IMR-90 (cell line): ENCODE data around the gene CYP27C1. TPM values are rescaled to one million over a fixed set of nuclear protein-coding genes. Genes with fewer than 3 reads are reported as not detected.

Experiments
- microRNA-seq, 2 experiments: library from miRNA; stranded (forward) in 1 of 2; unstranded in 1 of 2; fragments of 10-50 nt in 1 of 2; fragments of <30 nt in 1 of 2; gene quantifications in 1 of 2; microRNA quantifications in 1 of 2; one replicate each; pipeline versions ENCODE3 to v1.1.0; 2013 to 2020; ENCODE audit not compliant: insufficient read depth in 1 of 2, insufficient read length in 1 of 2, unreplicated experiment in 1 of 2
- polyA plus RNA-seq, 3 experiments: library from polyadenylated mRNA; depleted of rRNA; stranded (reverse); fragments of >200 nt; gene quantifications; 2 replicates each; pipeline ENCODE4 v1.2.3, GENCODE V29; 2012; ENCODE audit warnings: low replicate concordance in 1 of 3
- small RNA-seq, 5 experiments: library from RNA; depleted of rRNA; stranded (forward); fragments of <200 nt; gene quantifications; one replicate each; pipeline ENCODE3, GENCODE V24; 2012
- total RNA-seq: library from RNA; depleted of rRNA; stranded (reverse); fragments of >200 nt; gene quantifications from 2 replicates; pipeline ENCODE4 v1.2.3, GENCODE V29; 2012; rRNA removed

Gene CYP27C1
- total and polyA plus RNA-seq, 2 of the 4 experiments (the other 2 are of a cell fraction) = not detected

Small RNA genes lying within 50 kb of the gene (microRNA-seq; reads per million reads assigned to microRNA genes)
- not detected for gene NIFKP9 (ENCODE audit: insufficient read depth, insufficient read length)

Small RNA genes lying within 50 kb of the gene (small RNA-seq; reads per million reads assigned to genes)
- 0 reads per million in 5 experiments for gene NIFKP9

Other genes with a start within 250 kb of the CYP27C1 start
- gene BIN1, start 113.1 kb downstream of the CYP27C1 start, total RNA-seq = 18.1 and 19.7 TPM in 2 replicates
- 25.7 and 26.4 TPM in 2 replicates for gene BIN1, start 113.1 kb downstream of the CYP27C1 start, polyA plus RNA-seq (2012; rRNA removed)
- gene ERCC3, start 73.8 kb upstream of the CYP27C1 start, total RNA-seq = 40.0 and 43.2 TPM in 2 replicates
- gene ERCC3, start 73.8 kb upstream of the CYP27C1 start, polyA plus RNA-seq (2012; rRNA removed) = 48.2 and 52.0 TPM in 2 replicates
- 30.8 and 31.9 TPM in 2 replicates for gene MAP3K2, start 167.7 kb upstream of the CYP27C1 start, total RNA-seq
- gene MAP3K2, start 167.7 kb upstream of the CYP27C1 start, polyA plus RNA-seq (2012; rRNA removed) = 6.2 and 6.5 TPM in 2 replicates
- 0.28 TPM in 1 of 2 replicates, not detected in the other for gene PROC, start 198.1 kb upstream of the CYP27C1 start, total RNA-seq
- 0.07 TPM in 1 of 2 replicates, not detected in the other for gene PROC, start 198.1 kb upstream of the CYP27C1 start, polyA plus RNA-seq (2012; rRNA removed)